ENCODE data around the gene CACNA1D. TPM values are rescaled to one million over a fixed set of nuclear protein-coding genes. Genes with fewer than 3 reads are reported as not detected.
A peak's percentile ranks its signal among the peaks of the same experiment; 100 is the strongest.
"Not testable (repeated sequence)": the region's sequence is repeated elsewhere in the genome, so short reads cannot be mapped to it uniquely, and the experiment has no call there.

Gene CACNA1D
- total RNA-seq, 1 donor from 2014 or later = 2.8 TPM

- Mint-ChIP-seq H3K27ac (peak overlapping the region; percentile 44), H3K4me1 (peaks cover 32% of the 10 kb centered on the region), H3K9me3 (no peaks in the 10 kb centered on the region), H3K4me3 (no peak overlapping the region), H3K27me3 (ENCODE audit: low read depth) (no peaks in the 10 kb centered on the region), H3K36me3 (no peaks in the 10 kb centered on the region)
- no peak for TF ChIP-seq CTCF (IDR thresholded peaks at IDR 0.05; ENCODE audit: unreplicated experiment)
- DNase-seq (ENCODE audit: low spot score in 2 of 2, unreplicated experiment in 2 of 2) = no peak
These were observed 75.7 kb downstream of the CACNA1D start for GRCh38 chr3:53570081-53570480.

- Mint-ChIP-seq H3K9me3 (no peaks in the 10 kb centered on the region), H3K4me1 (peaks cover 29% of the 10 kb centered on the region), H3K4me3 (no peak overlapping the region), H3K27me3 (ENCODE audit: low read depth) (no peaks in the 10 kb centered on the region), H3K27ac (no peak overlapping the region), H3K36me3 (no peaks in the 10 kb centered on the region)
- TF ChIP-seq CTCF (IDR thresholded peaks at IDR 0.05; ENCODE audit: unreplicated experiment) = no peak
- DNase-seq (ENCODE audit: low spot score in 2 of 2, unreplicated experiment in 2 of 2) = no peak
These were observed 76.3 kb downstream of the CACNA1D start for GRCh38 chr3:53570709-53571108.

GRCh38 chr3:53571264-53571663, 76.9 kb downstream of the CACNA1D start:
- TF ChIP-seq CTCF (IDR thresholded peaks at IDR 0.05; ENCODE audit: unreplicated experiment) = no peak
- H3K4me1 Mint-ChIP-seq = peaks cover 28% of the 10 kb centered on the region

GRCh38 chr3:53572184-53572583, 77.8 kb downstream of the CACNA1D start:
- not testable (repeated sequence) for H3K9me3 Mint-ChIP-seq; H3K27me3 Mint-ChIP-seq (ENCODE audit: low read depth); DNase-seq (ENCODE audit: low spot score in 2 of 2, unreplicated experiment in 2 of 2); H3K27ac Mint-ChIP-seq; H3K36me3 Mint-ChIP-seq; H3K4me3 Mint-ChIP-seq
- H3K4me1 Mint-ChIP-seq = peaks cover 18% of the 10 kb centered on the region

More at GRCh38 chr3:53571264-53571663, 76.9 kb downstream of the CACNA1D start:
- Mint-ChIP-seq H3K27me3 (ENCODE audit: low read depth) (no peaks in the 10 kb centered on the region), H3K9me3 (no peaks in the 10 kb centered on the region), H3K4me3 (no peak overlapping the region), H3K27ac (no peak overlapping the region), H3K36me3 (no peaks in the 10 kb centered on the region)
- no peak for DNase-seq (ENCODE audit: low spot score in 2 of 2, unreplicated experiment in 2 of 2)

- no peak for TF ChIP-seq CTCF (IDR thresholded peaks at IDR 0.05; ENCODE audit: unreplicated experiment)
- Mint-ChIP-seq H3K27ac (no peak overlapping the region), H3K4me1 (peaks cover 11% of the 10 kb centered on the region), H3K36me3 (no peaks in the 10 kb centered on the region), H3K9me3 (no peaks in the 10 kb centered on the region), H3K4me3 (no peak overlapping the region), H3K27me3 (ENCODE audit: low read depth) (no peaks in the 10 kb centered on the region)
- DNase-seq (ENCODE audit: low spot score in 2 of 2, unreplicated experiment in 2 of 2) = no peak
These were observed 83.1 kb downstream of the CACNA1D start for GRCh38 chr3:53577506-53577905.

- no peak overlapping the region for H3K27ac Mint-ChIP-seq
- H3K4me3 Mint-ChIP-seq = no peak overlapping the region
- no peak for TF ChIP-seq CTCF (IDR thresholded peaks at IDR 0.05; ENCODE audit: unreplicated experiment)
- no peaks in the 10 kb centered on the region for H3K9me3 Mint-ChIP-seq
- no peak for DNase-seq (ENCODE audit: low spot score in 2 of 2, unreplicated experiment in 2 of 2)
- peaks cover 11% of the 10 kb centered on the region for H3K4me1 Mint-ChIP-seq
- H3K36me3 Mint-ChIP-seq = no peaks in the 10 kb centered on the region
- H3K27me3 Mint-ChIP-seq (ENCODE audit: low read depth) = no peaks in the 10 kb centered on the region
These were observed 85.2 kb downstream of the CACNA1D start for GRCh38 chr3:53579636-53580035.
